GM21447 (cell line): ENCODE measurements around the gene COBL.

Source experiments
- ATAC-seq: cut with Tn5 transposase; IDR thresholded peaks from one replicate; pipeline ENCODE4 v1.9.1; 2021; ENCODE audit not compliant: unreplicated experiment

The COBL gene

GRCh38 chr7:51126324-51126723 lies 190.3 kb downstream of the COBL start:
- no peak for ATAC-seq

DNA sequence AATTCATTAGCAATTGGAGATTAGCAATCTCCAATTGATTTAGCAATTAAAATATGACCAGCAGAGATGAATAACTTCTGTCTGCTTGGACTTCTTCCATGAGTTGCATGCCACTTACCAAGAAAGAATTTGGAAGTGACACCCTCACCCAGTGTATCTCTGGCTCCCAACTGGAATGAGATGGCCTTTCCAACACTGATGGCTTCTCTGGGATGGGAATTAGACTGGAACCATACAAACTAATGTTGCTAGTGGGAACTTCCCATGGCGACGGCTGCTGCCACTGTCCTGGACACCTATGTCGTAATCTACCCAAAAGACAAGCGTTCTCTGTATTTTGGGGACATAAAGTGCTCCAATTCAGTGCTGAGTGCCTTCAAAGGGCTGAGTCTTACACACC lies 192.3 kb downstream of the COBL start:
- ATAC-seq, result no peak

DNA sequence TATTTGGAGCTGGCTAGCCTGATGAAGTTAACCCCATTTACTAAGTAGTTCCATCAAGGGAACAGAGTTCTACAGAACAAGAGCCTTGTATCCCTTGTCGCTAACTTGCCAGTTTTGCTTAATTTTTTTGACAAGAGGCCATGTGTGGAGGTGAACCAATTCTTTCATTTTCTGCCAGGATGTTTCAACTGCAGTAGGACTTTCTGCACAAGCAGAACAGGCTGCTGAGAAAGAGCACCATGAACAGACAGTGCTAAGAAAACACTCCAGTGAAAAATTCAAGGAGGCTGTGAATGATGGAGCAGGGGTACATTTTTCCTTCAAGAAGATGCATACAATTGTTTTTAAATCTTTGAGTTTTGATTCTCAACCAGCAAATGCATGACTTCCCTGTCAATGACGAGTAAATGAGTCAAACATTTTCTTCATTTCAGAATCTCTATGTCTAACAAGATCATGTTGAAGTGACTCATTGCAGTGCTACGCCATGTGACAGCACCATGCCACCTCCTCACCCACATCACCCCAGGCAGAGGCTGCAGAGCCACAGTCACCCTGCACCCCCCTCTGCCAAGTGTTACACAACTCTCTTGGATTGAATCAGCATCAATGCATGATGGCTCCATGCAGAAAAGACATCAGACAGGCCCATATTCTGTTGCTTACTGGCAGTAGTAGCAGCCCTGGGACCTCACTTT lies 193.1 kb downstream of the COBL start:
- no peak for ATAC-seq

DNA sequence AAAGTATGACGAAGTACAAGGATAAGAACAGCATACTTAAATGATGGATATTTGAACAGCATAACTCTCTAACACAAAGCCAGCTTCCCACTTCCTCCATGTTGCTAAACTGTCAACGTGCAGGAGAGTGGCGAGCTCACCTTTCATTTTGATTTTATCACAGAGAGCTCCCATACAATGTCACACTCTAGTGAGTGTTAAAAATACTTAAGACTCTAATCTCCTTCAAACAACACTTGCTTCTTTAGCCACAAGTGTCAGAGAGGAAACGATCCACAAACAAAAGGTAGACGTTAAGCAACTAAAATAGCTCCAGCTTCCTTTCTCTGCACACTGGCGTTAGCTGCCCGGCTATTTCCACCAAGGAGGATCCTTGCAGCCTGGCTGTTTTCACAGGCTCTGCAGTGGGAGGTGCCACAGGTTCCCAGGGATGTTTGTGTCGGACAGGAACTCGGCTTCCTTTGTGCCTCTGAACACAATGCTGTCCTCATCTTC lies 194.6 kb downstream of the COBL start:
- ATAC-seq, result no peak

GRCh38 chr7:51121036-51121790 lies 195.4 kb downstream of the COBL start:
- no peak for ATAC-seq

DNA sequence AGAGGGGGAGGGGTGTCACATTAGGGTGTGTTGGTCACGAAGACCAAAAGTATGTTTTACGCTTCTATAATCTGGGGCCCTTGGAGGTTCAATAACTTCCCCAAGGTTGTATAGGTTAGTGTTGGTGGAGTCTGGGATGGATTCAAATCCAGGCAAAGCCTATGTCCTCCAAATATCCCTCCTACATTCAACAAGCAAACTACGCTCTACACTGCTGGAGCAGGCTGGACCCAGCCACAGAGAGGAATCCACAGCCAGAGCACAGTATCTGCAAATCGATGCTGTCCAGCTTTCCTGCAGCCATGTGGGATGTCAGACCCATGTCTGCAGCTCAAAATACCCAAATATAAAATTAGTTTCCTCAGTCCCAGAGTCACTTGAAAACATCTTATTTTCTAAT lies 198.0 kb downstream of the COBL start:
- no peak for ATAC-seq

DNA sequence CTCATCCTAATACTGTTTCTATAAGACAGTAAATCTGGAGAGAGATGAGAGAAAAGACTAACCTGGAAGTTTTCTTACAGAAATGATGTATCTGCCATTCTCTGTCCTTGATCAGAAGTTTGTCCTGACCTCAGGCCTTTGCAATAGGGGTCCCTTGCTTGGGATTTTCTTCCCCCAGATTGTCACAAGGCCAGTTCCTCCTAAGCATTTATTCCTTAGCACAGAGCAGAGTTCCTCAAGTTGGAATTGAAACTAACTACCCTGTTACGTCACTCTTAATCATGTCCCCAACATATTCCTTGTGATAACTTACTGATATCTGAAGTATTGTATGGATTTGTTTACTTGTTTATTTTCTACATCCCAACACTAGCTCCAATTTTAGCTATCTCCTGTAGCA lies 202.1 kb downstream of the COBL start:
- no peak for ATAC-seq

DNA sequence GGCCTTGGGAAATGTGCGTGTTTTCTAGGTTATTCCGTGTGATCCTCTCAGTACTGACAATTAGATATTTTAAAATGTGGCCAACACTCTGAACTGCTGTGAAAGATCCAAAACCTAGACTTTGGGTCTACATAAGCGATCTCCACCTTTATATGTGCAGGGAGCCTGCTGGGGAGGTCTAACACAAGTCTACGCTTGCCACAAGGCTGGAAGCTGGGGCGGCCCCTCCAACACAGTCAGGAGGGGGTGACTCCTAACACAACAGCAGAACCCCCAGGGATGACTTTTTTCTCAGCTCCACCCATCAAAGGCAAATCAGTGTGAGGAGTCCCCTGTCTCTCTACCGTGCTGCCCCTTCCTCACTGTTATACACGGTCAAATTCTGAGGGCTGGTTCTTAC lies 202.6 kb downstream of the COBL start:
- ATAC-seq, result no peak

DNA sequence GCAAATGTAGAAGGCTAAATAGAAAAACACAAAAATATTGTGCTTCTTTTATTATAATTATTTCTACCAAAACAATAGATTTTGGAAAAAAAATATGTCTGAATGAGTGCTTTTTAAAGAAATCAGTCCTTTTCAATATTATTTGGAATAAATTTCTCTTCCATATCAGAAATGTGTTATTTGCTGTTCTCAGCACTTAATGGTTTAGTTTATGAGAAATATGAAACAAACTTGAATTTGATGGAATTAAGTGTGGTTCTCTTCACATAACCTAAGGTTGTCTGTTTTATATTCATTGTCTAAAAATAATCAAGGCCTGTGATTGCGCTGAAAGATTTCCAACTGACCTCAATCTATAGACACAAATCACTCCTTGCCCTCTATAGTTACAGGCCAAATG lies 203.0 kb downstream of the COBL start:
- ATAC-seq, result no peak

GRCh38 chr7:51111241-51111940 lies 205.2 kb downstream of the COBL start:
- ATAC-seq, result no peak

- no peak for ATAC-seq
Observed at GRCh38 chr7:51108134-51108533, 208.5 kb downstream of the COBL start.

DNA sequence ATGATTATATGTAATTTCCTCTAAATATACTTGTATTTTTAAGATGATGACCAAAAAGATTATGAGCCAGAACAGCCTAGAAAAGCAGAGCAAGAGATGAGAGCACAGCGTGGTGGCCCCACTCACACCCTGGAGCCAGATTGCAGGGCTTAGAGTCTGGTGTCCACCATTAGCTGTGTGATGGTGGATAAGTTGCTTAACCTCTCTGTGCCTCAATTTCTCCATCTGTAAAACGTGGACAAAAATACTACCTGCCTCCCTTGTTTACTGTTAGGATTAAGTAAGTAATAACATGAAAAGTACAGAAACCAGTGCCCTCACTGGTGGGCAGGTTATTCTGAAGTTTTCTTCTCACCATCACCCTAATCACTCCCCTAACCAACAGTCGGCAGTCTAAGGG lies 212.3 kb downstream of the COBL start:
- ATAC-seq, result no peak

DNA sequence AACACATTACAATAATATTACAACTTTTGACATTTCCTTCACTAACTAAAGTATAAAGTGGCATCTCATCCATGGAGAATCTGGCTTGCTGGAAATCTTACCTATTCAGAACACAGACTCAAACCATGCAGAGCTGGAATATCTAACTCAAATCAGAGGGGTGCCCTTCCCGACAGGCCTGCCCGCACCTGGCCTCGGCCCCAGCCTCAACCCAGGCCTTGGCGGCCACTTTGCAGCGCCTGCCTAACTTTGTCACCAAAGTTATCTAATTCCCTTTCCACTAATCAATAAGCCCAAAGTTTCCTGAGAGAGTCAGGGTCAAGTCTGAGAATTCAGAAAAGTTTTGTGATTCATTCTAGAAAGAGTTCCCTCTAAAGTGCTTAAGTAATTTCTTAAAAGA lies 212.9 kb downstream of the COBL start:
- ATAC-seq, result no peak

GRCh38 chr7:51102828-51103227 lies 213.8 kb downstream of the COBL start:
- no peak for ATAC-seq

DNA sequence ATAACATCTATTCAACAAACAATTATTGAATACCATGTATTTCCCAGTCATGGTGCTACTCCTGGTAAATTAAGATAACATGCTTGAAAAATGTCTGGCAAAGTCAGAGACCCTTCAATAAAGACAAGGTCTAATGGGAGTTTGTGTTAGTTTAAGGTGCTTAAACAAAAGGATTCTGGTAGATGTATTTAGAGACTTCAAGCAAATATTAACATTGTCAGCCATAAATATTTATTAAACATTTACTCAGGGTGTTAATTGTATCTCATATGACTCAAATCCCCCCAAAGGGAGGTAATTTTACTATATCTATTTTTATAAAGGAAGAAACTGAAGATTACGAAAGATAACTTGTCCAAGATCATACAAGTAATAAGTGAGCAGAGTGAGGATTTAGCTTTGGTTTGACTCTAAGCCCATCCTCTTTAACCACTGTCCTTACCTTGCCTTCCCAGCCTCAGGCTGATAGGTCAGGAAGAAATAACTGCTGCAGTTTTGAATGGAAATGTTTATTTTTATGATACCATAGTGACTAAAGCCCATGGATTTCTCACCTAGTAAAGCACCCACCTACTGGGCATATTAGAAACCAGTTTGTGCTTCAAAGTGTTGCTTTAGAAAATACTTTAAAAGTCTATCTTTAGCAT lies 215.4 kb downstream of the COBL start:
- ATAC-seq, result no peak

- no peak for ATAC-seq
Observed at GRCh38 chr7:51090411-51090810, 226.2 kb downstream of the COBL start.

DNA sequence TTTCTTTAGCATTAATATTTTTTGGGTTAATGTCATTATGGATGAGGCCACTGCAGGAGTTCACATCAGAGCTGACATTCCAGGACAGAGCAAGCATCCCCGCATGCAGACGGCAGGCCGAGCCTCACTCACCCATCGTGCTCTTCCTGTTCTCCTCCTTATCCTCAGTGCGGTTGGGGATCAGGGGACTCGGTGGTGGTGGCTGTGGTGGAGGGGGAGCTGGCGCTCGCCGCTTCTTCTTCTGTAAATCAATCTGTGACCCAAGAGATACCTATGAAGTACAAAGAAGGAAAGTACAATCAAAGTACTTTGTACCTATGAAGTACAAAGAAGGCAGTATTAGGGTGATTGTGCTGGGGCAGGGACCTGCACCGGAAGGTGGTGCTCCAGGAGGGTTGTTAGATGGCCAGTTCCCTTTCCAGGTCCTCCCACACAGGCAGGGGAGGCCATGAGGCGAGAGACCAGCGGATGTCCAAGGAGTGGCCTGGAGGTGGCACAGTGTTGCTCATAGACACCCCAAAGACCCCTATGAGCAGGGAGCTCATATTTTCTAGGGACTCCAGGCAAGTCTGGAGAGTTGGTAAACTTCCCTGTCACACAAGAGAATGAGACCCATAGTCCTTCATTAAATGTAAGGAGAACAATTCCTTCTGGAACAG lies 231.4 kb downstream of the COBL start:
- ATAC-seq, result no peak

- no peak for ATAC-seq
Observed at GRCh38 chr7:51084121-51084520, 232.5 kb downstream of the COBL start.

GRCh38 chr7:51082940-51083533 lies 233.6 kb downstream of the COBL start:
- no peak for ATAC-seq

GRCh38 chr7:51082096-51082840 lies 234.3 kb downstream of the COBL start:
- no peak for ATAC-seq
